K562 (cell line): ENCODE data around the gene SURF4. TPM values are rescaled to one million over a fixed set of nuclear protein-coding genes. Genes with fewer than 3 reads are reported as not detected.
A peak's percentile ranks its signal among the peaks of the same experiment; 100 is the strongest.

ENCODE experiments used
- DNMT1 ChIP-seq: fragments of 450-650 bp; IDR thresholded peaks from 2 replicates; pipeline ENCODE4 v1.6.1; 2016; ENCODE audit warnings: antibody characterized with exemption, mild to moderate bottlenecking
- ILF3 ChIP-seq: fragments of 450-650 bp; IDR thresholded peaks from 2 replicates; pipeline ENCODE4 v1.6.1; 2018; ENCODE audit warnings: antibody characterized with exemption, mild to moderate bottlenecking, moderate library complexity, borderline replicate concordance
- KLF6 ChIP-seq: fragments of 250-450 bp; sonication (Bioruptor Pico); IDR thresholded peaks from 2 replicates; pipeline ENCODE4 v1.4.0; 2020; ENCODE audit warnings: mild to moderate bottlenecking, moderate library complexity, borderline replicate concordance
- MIER1 ChIP-seq: fragments of 450-650 bp; IDR thresholded peaks from 2 replicates; pipeline ENCODE4 v1.6.1; 2016; ENCODE audit warnings: antibody characterized with exemption, mild to moderate bottlenecking, low read depth
- NKRF ChIP-seq: fragments of 450-650 bp; IDR thresholded peaks from 2 replicates; pipeline ENCODE4 v1.6.1; 2016; ENCODE audit warnings: borderline replicate concordance
- RBBP5 ChIP-seq: fragments of 200-600 bp; sonication (generic); IDR thresholded peaks from 2 replicates; pipeline ENCODE4 v1.6.1; 2012; ENCODE audit warnings: borderline replicate concordance, mild to moderate bottlenecking, low read length, control low read depth, inconsistent platforms; ENCODE audit not compliant: insufficient read depth, poor library complexity, severe bottlenecking
- SUPT5H ChIP-seq: fragments of 450-650 bp; IDR thresholded peaks from 2 replicates; pipeline ENCODE4 v1.6.1; 2016
- USF2 ChIP-seq: sonication (generic); formaldehyde crosslinking; IDR thresholded peaks from 2 replicates; pipeline ENCODE4 v1.5.0; 2020; ENCODE audit warnings: missing genetic modification reagents
- YY1 ChIP-seq, 3 experiments: IDR thresholded peaks; 2 replicates each; pipeline ENCODE4 v1.6.1; 2011; ENCODE audit warnings: low read length in 2 of 3, mild to moderate bottlenecking in 2 of 3, moderate library complexity in 2 of 3, borderline replicate concordance in 1 of 3, control low read depth in 1 of 3, low read depth in 1 of 3; ENCODE audit not compliant: insufficient read depth in 3 of 3, insufficient replicate concordance in 2 of 3, control insufficient read depth in 1 of 3, insufficient read length in 1 of 3; ENCODE audit errors: extremely low read depth in 1 of 3
- ZNF274 ChIP-seq: IDR thresholded peaks from 2 replicates; pipeline ENCODE4 v1.6.1; 2011; ENCODE audit warnings: low read depth, mild to moderate bottlenecking, low read length, moderate library complexity, borderline replicate concordance
- ZNF717 ChIP-seq: fragments of 250-450 bp; sonication (Bioruptor Pico); IDR thresholded peaks from 2 replicates; pipeline ENCODE4 v1.5.0; 2021
- polyA plus RNA-seq, 8 experiments: library from polyadenylated mRNA; depleted of rRNA in 4 of 8; stranded (reverse) in 5 of 8; unstranded in 3 of 8; fragments of >200 nt; fragmentation: Nextera tagmentation in 2 of 8; fragmentation: Illumina TruSeq in 1 of 8; extraction: Ambion mirVana in 2 of 8; extraction: Trizol in 1 of 8; gene quantifications; 2 replicates each; pipeline versions ENCODE4 v1.2.1 to v1.2.3, GENCODE V29; 2011 to 2014; ENCODE audit warnings: inconsistent platforms in 1 of 8, missing spikeins in 1 of 8
- total RNA-seq, 7 experiments: library from RNA; depleted of rRNA in 6 of 7; stranded (reverse); fragments of >200 nt in 6 of 7; fragmentation: Illumina TruSeq in 2 of 7; extraction: Trizol in 2 of 7; gene quantifications; 2 replicates each; pipeline versions ENCODE4 v1.2.1 to v1.2.3, GENCODE V29; 2011 to 2021; ENCODE audit warnings: low replicate concordance in 1 of 7

Gene SURF4
- total and polyA plus RNA-seq, 9 of the 15 experiments (the other 6 are each of a cell fraction or from before 2014, with no cell fraction given), result 8.4 to 176 (median 130) TPM

- no peak for TF ChIP-seq ZNF717 (CRISPR knock-in tag)
- peak; percentile 89; the same call in 1 of the 2 replicates for TF ChIP-seq NKRF
- TF ChIP-seq ZNF274, result no peak
- TF ChIP-seq ILF3, result no peak; the same call in 1 of the 2 replicates
- TF ChIP-seq YY1 (IDR thresholded peaks at IDR 0.05; ENCODE audit: borderline replicate concordance in 1 of 3, control insufficient read depth in 1 of 3, extremely low read depth in 1 of 3, insufficient read depth in 3 of 3, insufficient read length in 1 of 3, insufficient replicate concordance in 2 of 3, low read depth in 1 of 3, low read length in 2 of 3), result peak in 2 of 3 experiments; percentile 50 to 66
- TF ChIP-seq DNMT1, result 0 out of 2 replicates have a peak, but pooled peaks have one; percentile 56
- TF ChIP-seq RBBP5, result peak; percentile 94
- peak; percentile 79 for TF ChIP-seq SUPT5H
- TF ChIP-seq USF2 (CRISPR knock-in tag), result no peak
- TF ChIP-seq MIER1, result peak; percentile 71
- no peak for TF ChIP-seq KLF6 (CRISPR knock-in tag)
These were observed 41.9 kb upstream of the SURF4 start, which contains the start of gene REXO4 (continued) for GRCh38 chr9:133417541-133418461.
